Neural progenitor cell (in vitro differentiated cells): ENCODE data around the gene STK32A. TPM values are rescaled to one million over a fixed set of nuclear protein-coding genes. Genes with fewer than 3 reads are reported as not detected.

Experiments
- DNase-seq: peaks from one replicate; pipeline ENCODE4 v3.0.0-alpha.2; 2016; ENCODE audit warnings: low spot score
- H2AFZ ChIP-seq: fragments of 200-600 bp; sonication (generic); replicated peaks from 2 replicates; pipeline ENCODE4 v1.6.1; 2016; ENCODE audit warnings: antibody characterized with exemption
- H3F3A ChIP-seq: fragments of 200-600 bp; sonication (generic); 2 replicates; pipeline ENCODE4 v1.6.1; 2016; ENCODE audit warnings: antibody characterized with exemption, low read depth
- H3K27ac ChIP-seq: fragments of 200-600 bp; sonication (generic); 2 replicates; pipeline ENCODE4 v1.5.1; 2016; ENCODE audit warnings: mild to moderate bottlenecking
- H3K27me3 ChIP-seq: fragments of 200-600 bp; sonication (generic); 2 replicates; pipeline ENCODE4 v1.6.1; 2016; ENCODE audit warnings: mild to moderate bottlenecking, moderate library complexity
- H3K36me3 ChIP-seq: fragments of 200-600 bp; sonication (generic); 2 replicates; pipeline ENCODE4 v1.5.1; 2016
- H3K4me1 ChIP-seq: fragments of 200-600 bp; sonication (generic); 2 replicates; pipeline ENCODE4 v1.6.1; 2016; ENCODE audit warnings: mixed run types
- H3K4me2 ChIP-seq: fragments of 200-600 bp; sonication (generic); 2 replicates; pipeline ENCODE4 v1.6.1; 2016
- H3K4me3 ChIP-seq: fragments of 200-600 bp; sonication (generic); 2 replicates; pipeline ENCODE4 v1.5.1; 2016
- H3K79me2 ChIP-seq: fragments of 200-600 bp; sonication (generic); 2 replicates; pipeline ENCODE4 v1.6.1; 2016; ENCODE audit warnings: low read depth
- H3K9ac ChIP-seq: fragments of 200-600 bp; sonication (generic); 2 replicates; pipeline ENCODE4 v1.6.1; 2016
- H3K9me3 ChIP-seq: fragments of 200-600 bp; sonication (generic); 2 replicates; pipeline ENCODE4 v1.5.1; 2016; ENCODE audit warnings: low read depth
- H4K20me1 ChIP-seq: fragments of 200-600 bp; sonication (generic); 2 replicates; pipeline ENCODE4 v1.6.1; 2016; ENCODE audit warnings: low read depth
- H3K27ac Mint-ChIP-seq: 3 replicates; pipeline ENCODE4 v1.8.0; 2021; ENCODE audit warnings: mixed read lengths
- H3K27me3 Mint-ChIP-seq: 2 replicates; pipeline ENCODE4 v1.8.0; 2022; ENCODE audit warnings: low read depth, mild to moderate bottlenecking, inconsistent platforms, moderate library complexity, mixed read lengths; ENCODE audit not compliant: insufficient read depth
- H3K36me3 Mint-ChIP-seq: 3 replicates; pipeline ENCODE4 v1.8.0; 2021; ENCODE audit warnings: mixed read lengths
- H3K4me1 Mint-ChIP-seq: 3 replicates; pipeline ENCODE4 v1.8.0; 2021; ENCODE audit warnings: mixed read lengths
- H3K4me3 Mint-ChIP-seq: 3 replicates; pipeline ENCODE4 v1.8.0; 2021; ENCODE audit warnings: mild to moderate bottlenecking, moderate library complexity, mixed read lengths
- H3K9me3 Mint-ChIP-seq: 3 replicates; pipeline ENCODE4 v1.8.0; 2020; ENCODE audit warnings: mixed read lengths
- EZH2 ChIP-seq: fragments of 200-600 bp; sonication (generic); IDR thresholded peaks from 2 replicates; pipeline ENCODE4 v1.6.1; 2017; ENCODE audit warnings: antibody characterized with exemption, mild to moderate bottlenecking, moderate library complexity
- EZH2phosphoT487 ChIP-seq: fragments of 200-600 bp; sonication (generic); IDR thresholded peaks from 2 replicates; pipeline ENCODE4 v1.6.1; 2017; ENCODE audit warnings: antibody characterized with exemption
- total RNA-seq: library from RNA; depleted of rRNA; stranded (reverse); fragments of >200 nt; gene quantifications from 2 replicates; pipeline ENCODE4 v1.2.3, GENCODE V29; 2015; ENCODE audit warnings: low replicate concordance
- TF ChIP-seq, protein P1 (sequence below): fragments of 200-600 bp; sonication (generic); IDR thresholded peaks from 2 replicates; pipeline ENCODE4 v1.5.1; 2017; ENCODE audit warnings: antibody characterized with exemption, mild to moderate bottlenecking

Gene STK32A
- total RNA-seq, 1 donor from 2014 or later = 16.7 TPM

GRCh38 chr5:147396070-147396823, 161.4 kb downstream of the STK32A start:
- no peak overlapping the region for H3K27ac Mint-ChIP-seq

DNA sequence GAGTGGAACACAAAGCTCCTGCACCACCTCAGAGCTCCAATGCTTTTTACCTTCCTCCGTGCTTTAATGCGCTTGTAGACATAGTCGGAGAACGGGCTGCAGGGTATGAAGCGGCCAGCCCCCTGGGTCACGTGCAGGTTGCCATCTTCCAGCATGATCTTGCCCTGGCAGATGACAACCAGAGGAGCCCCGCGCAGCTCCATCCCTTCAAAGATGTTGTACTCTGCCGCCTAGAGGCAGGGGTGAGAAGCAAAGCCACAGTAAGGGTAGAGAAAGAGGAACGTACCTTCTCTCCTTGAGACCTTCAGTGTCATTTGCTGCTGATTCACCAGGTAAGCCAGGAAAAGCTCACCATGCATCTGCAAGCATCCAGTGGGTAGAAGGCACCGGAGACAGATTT, 162.8 kb downstream of the STK32A start:
- Histone ChIP-seq H3K27ac (no peak overlapping the region), H3K9me3 (no peaks in the 10 kb centered on the region), H2AFZ (no peak overlapping the region), H3K36me3 (peaks cover 50% of the 10 kb centered on the region), H3K4me1 (no peaks in the 10 kb centered on the region), H3K27me3 (no peaks in the 10 kb centered on the region), H4K20me1 (peaks cover 46% of the 10 kb centered on the region), H3K79me2 (peaks cover 7% of the 10 kb centered on the region), H3K4me3 (no peak overlapping the region), H3F3A (peaks cover 96% of the 10 kb centered on the region), H3K9ac (no peak overlapping the region), H3K4me2 (no peak overlapping the region)
- no peaks in the 10 kb centered on the region for H3K27me3 Mint-ChIP-seq
- no peak overlapping the region for H3K27ac Mint-ChIP-seq
- TF ChIP-seq, protein P1, sequence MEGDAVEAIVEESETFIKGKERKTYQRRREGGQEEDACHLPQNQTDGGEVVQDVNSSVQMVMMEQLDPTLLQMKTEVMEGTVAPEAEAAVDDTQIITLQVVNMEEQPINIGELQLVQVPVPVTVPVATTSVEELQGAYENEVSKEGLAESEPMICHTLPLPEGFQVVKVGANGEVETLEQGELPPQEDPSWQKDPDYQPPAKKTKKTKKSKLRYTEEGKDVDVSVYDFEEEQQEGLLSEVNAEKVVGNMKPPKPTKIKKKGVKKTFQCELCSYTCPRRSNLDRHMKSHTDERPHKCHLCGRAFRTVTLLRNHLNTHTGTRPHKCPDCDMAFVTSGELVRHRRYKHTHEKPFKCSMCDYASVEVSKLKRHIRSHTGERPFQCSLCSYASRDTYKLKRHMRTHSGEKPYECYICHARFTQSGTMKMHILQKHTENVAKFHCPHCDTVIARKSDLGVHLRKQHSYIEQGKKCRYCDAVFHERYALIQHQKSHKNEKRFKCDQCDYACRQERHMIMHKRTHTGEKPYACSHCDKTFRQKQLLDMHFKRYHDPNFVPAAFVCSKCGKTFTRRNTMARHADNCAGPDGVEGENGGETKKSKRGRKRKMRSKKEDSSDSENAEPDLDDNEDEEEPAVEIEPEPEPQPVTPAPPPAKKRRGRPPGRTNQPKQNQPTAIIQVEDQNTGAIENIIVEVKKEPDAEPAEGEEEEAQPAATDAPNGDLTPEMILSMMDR = peak; percentile 39
- TF ChIP-seq EZH2 = no peak
- peaks cover 47% of the 10 kb centered on the region for H3K36me3 Mint-ChIP-seq
- DNase-seq = peak; percentile 29
- no peak overlapping the region for H3K4me3 Mint-ChIP-seq
- H3K9me3 Mint-ChIP-seq = no peaks in the 10 kb centered on the region
- H3K4me1 Mint-ChIP-seq = no peaks in the 10 kb centered on the region

More at GRCh38 chr5:147396070-147396823, 161.4 kb downstream of the STK32A start:
- peaks cover 98% of the 10 kb centered on the region for H3F3A ChIP-seq
- H3K27ac ChIP-seq = no peak overlapping the region
- no peaks in the 10 kb centered on the region for H3K9me3 ChIP-seq
- Mint-ChIP-seq H3K9me3 (no peaks in the 10 kb centered on the region), H3K36me3 (peaks cover 55% of the 10 kb centered on the region), H3K4me1 (no peaks in the 10 kb centered on the region), H3K27me3 (peaks cover 2% of the 10 kb centered on the region), H3K4me3 (no peak overlapping the region)
- H3K79me2 ChIP-seq = peaks cover 5% of the 10 kb centered on the region
- no peak overlapping the region for H3K9ac ChIP-seq
- peaks cover 49% of the 10 kb centered on the region for H4K20me1 ChIP-seq
- peaks cover 5% of the 10 kb centered on the region for H3K4me1 ChIP-seq
- TF ChIP-seq, protein P1 = no peak
- no peak for TF ChIP-seq EZH2phosphoT487
- no peak for TF ChIP-seq EZH2
- no peak overlapping the region for H3K4me2 ChIP-seq
- no peaks in the 10 kb centered on the region for H3K27me3 ChIP-seq
- H3K4me3 ChIP-seq = no peak overlapping the region
- H2AFZ ChIP-seq = no peak overlapping the region
- DNase-seq = no peak
- H3K36me3 ChIP-seq = peaks cover 40% of the 10 kb centered on the region

DNA sequence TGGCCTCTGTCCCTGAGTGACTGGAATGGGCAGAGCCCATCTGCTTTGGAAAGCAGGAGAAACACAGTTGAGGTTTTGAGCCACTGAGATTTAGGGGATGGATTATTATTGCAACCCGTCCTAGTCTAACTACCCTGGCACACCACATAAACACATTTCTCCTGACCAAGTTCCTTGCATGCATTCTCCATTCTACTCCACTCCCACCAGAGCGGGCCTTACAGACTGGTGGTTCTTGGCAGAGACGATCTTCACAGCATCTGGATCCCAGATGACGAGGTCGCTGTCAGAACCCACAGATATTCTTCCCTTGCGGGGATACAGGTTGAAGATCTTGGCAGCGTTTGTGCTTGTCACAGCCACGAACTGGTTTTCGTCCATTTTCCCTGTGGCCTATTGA, 164.0 kb downstream of the STK32A start:
- H3K27me3 ChIP-seq = no peaks in the 10 kb centered on the region
- H3K4me3 Mint-ChIP-seq = no peak overlapping the region
- H3K4me1 Mint-ChIP-seq = no peaks in the 10 kb centered on the region
- peaks cover 95% of the 10 kb centered on the region for H3F3A ChIP-seq
- no peaks in the 10 kb centered on the region for H3K4me1 ChIP-seq
- no peak overlapping the region for H3K27ac Mint-ChIP-seq
- no peak overlapping the region for H2AFZ ChIP-seq
- peaks cover 57% of the 10 kb centered on the region for H3K36me3 ChIP-seq
- no peak overlapping the region for H3K4me3 ChIP-seq
- H3K79me2 ChIP-seq = peaks cover 10% of the 10 kb centered on the region
- H3K27me3 Mint-ChIP-seq = no peaks in the 10 kb centered on the region
- H3K36me3 Mint-ChIP-seq = peaks cover 49% of the 10 kb centered on the region
- H3K9ac ChIP-seq = no peak overlapping the region
- no peaks in the 10 kb centered on the region for H3K9me3 ChIP-seq
- H4K20me1 ChIP-seq = peaks cover 37% of the 10 kb centered on the region
- no peaks in the 10 kb centered on the region for H3K9me3 Mint-ChIP-seq
- no peak for DNase-seq
- peak overlapping the region; percentile 5 for H3K27ac ChIP-seq
- TF ChIP-seq, protein P1 = no peak
- TF ChIP-seq EZH2phosphoT487 = no peak
- no peak for TF ChIP-seq EZH2
- H3K4me2 ChIP-seq = no peak overlapping the region
